HEK293 (cell line): ENCODE measurements around the gene KIF7.

Experiments
- CTCF ChIA-PET: fragments of 350-600 bp; formaldehyde crosslinking; extraction: SDS; loops from one replicate; lab custom pipeline; 2021; ENCODE audit warnings: antibody characterized with exemption; lab: Yijun Ruan, JAX
- POLR2A ChIA-PET: fragments of 300-600 bp; formaldehyde crosslinking; extraction: SDS; loops from one replicate; lab custom pipeline; 2020; ENCODE audit warnings: antibody characterized with exemption, inconsistent platforms; lab: Yijun Ruan, JAX
- H3K27ac ChIP-seq: fragments of 200-500 bp; sonication (Bioruptor generic); 2 replicates; pipeline ENCODE4 v1.5.1; 2014; ENCODE audit warnings: low read depth, low read length, control low read depth, inconsistent platforms; ENCODE audit errors: extremely low read depth
- H3K36me3 ChIP-seq, 2 experiments: fragments of 200-500 bp in 1 of 2; sonication (Bioruptor generic) in 1 of 2; 1 replicate in 1 of 2; 2 replicates in 1 of 2; pipeline ENCODE4 v1.5.1; 2014 to 2017; ENCODE audit warnings: inconsistent platforms in 2 of 2, low read length in 2 of 2; ENCODE audit not compliant: control insufficient read depth in 2 of 2, insufficient read depth in 1 of 2
- H3K4me1 ChIP-seq: fragments of 200-500 bp; sonication (Bioruptor generic); 2 replicates; pipeline ENCODE4 v1.5.1; 2014; ENCODE audit warnings: mild to moderate bottlenecking, low read length, inconsistent platforms; ENCODE audit not compliant: control insufficient read depth, insufficient read depth
- H3K4me3 ChIP-seq: 2 replicates; pipeline ENCODE4 v1.5.1; 2011; ENCODE audit warnings: low read depth, mild to moderate bottlenecking, control low read depth, low read length, moderate library complexity
- H3K9me3 ChIP-seq: fragments of 200-500 bp; sonication (Bioruptor generic); 2 replicates; pipeline ENCODE4 v1.5.1; 2014; ENCODE audit warnings: low read depth, low read length, inconsistent platforms; ENCODE audit not compliant: control insufficient read depth, insufficient read depth
- AEBP2 ChIP-seq: fragments of 450-650 bp; formaldehyde crosslinking; IDR thresholded peaks from 2 replicates; pipeline ENCODE4 v1.5.1; 2016; ENCODE audit warnings: missing biosample characterization, missing genetic modification characterization, borderline replicate concordance
- GFI1B ChIP-seq: fragments of 450-650 bp; formaldehyde crosslinking; IDR thresholded peaks from 2 replicates; pipeline ENCODE4 v1.5.1; 2016; ENCODE audit warnings: missing biosample characterization, missing genetic modification characterization
- HOXD13 ChIP-seq: sonication (generic); formaldehyde crosslinking; IDR thresholded peaks from 2 replicates; pipeline ENCODE4 v1.8.0; 2022; ENCODE audit warnings: missing genetic modification reagents, borderline replicate concordance
- KLF8 ChIP-seq: fragments of 450-650 bp; formaldehyde crosslinking; IDR thresholded peaks from 2 replicates; pipeline ENCODE4 v1.5.1; 2016; ENCODE audit warnings: missing biosample characterization, missing genetic modification characterization
- PBX3 ChIP-seq: sonication (generic); formaldehyde crosslinking; IDR thresholded peaks from 2 replicates; pipeline ENCODE4 v1.8.1; 2022; ENCODE audit warnings: mild to moderate bottlenecking, moderate library complexity, missing genetic modification reagents
- SP7 ChIP-seq: fragments of 450-650 bp; formaldehyde crosslinking; IDR thresholded peaks from 2 replicates; pipeline ENCODE4 v1.5.1; 2016; ENCODE audit warnings: missing biosample characterization, missing genetic modification characterization
- ZBTB20 ChIP-seq: fragments of 450-650 bp; formaldehyde crosslinking; IDR thresholded peaks from 2 replicates; pipeline ENCODE4 v1.5.1; 2016; ENCODE audit warnings: missing biosample characterization, missing genetic modification characterization
- ZBTB26 ChIP-seq: fragments of 450-650 bp; formaldehyde crosslinking; optimal IDR thresholded peaks from 2 replicates; pipeline ENCODE3; 2016; ENCODE audit warnings: missing biosample characterization, mild to moderate bottlenecking, missing genetic modification characterization
- ZNF112 ChIP-seq: fragments of 450-650 bp; formaldehyde crosslinking; IDR thresholded peaks from 2 replicates; pipeline ENCODE4 v1.5.0; 2017; ENCODE audit warnings: missing biosample characterization, missing genetic modification characterization
- ZNF140 ChIP-seq: fragments of 450-650 bp; formaldehyde crosslinking; IDR thresholded peaks from 2 replicates; pipeline ENCODE4 v1.5.1; 2016; ENCODE audit warnings: missing biosample characterization, missing genetic modification characterization
- ZNF169 ChIP-seq: fragments of 450-650 bp; formaldehyde crosslinking; IDR thresholded peaks from 2 replicates; pipeline ENCODE4 v1.5.1; 2016; ENCODE audit warnings: missing biosample characterization, missing genetic modification characterization
- ZNF24 ChIP-seq: fragments of 450-650 bp; formaldehyde crosslinking; IDR thresholded peaks from 2 replicates; pipeline ENCODE4 v1.5.1; 2016; ENCODE audit warnings: missing biosample characterization, missing genetic modification characterization
- ZNF324 ChIP-seq: fragments of 450-650 bp; formaldehyde crosslinking; IDR thresholded peaks from 2 replicates; pipeline ENCODE4 v1.5.1; 2016; ENCODE audit warnings: missing biosample characterization, missing genetic modification characterization
- ZNF488 ChIP-seq: fragments of 450-650 bp; formaldehyde crosslinking; IDR thresholded peaks from 2 replicates; pipeline ENCODE4 v1.5.1; 2016; ENCODE audit warnings: missing biosample characterization, missing genetic modification characterization
- ZNF558 ChIP-seq: fragments of 450-650 bp; formaldehyde crosslinking; IDR thresholded peaks from 2 replicates; pipeline ENCODE4 v1.5.1; 2016; ENCODE audit warnings: missing biosample characterization, missing genetic modification characterization
- ZNF560 ChIP-seq: fragments of 450-650 bp; formaldehyde crosslinking; IDR thresholded peaks from 2 replicates; pipeline ENCODE4 v1.5.1; 2017; ENCODE audit warnings: missing biosample characterization, missing genetic modification characterization, borderline replicate concordance
- ZNF571 ChIP-seq: fragments of 450-650 bp; formaldehyde crosslinking; IDR thresholded peaks from 2 replicates; pipeline ENCODE4 v1.5.0; 2017; ENCODE audit warnings: missing biosample characterization, missing genetic modification characterization
- ZNF707 ChIP-seq: fragments of 450-650 bp; formaldehyde crosslinking; IDR thresholded peaks from 2 replicates; pipeline ENCODE4 v1.5.1; 2016; ENCODE audit warnings: missing biosample characterization, missing genetic modification characterization
- ZSCAN30 ChIP-seq: fragments of 450-650 bp; IDR thresholded peaks from 2 replicates; pipeline ENCODE4 v1.5.1; 2018; ENCODE audit warnings: missing biosample characterization, mild to moderate bottlenecking, missing genetic modification characterization, moderate library complexity
- TF ChIP-seq, protein P1 (sequence below): fragments of 450-650 bp; formaldehyde crosslinking; IDR thresholded peaks from 2 replicates; pipeline ENCODE4 v1.5.1; 2016; ENCODE audit warnings: missing biosample characterization, missing genetic modification characterization, low read depth

Gene KIF7

GRCh38 chr15:89611317-89611716 is 44.0 kb downstream of the KIF7 start:
- peaks cover 95 to 99% of the 10 kb centered on the region in 2 experiments for H3K36me3 ChIP-seq
- no peaks in the 10 kb centered on the region for H3K4me1 ChIP-seq
- TF ChIP-seq ZNF558: peak; percentile 99
- no peak for TF ChIP-seq ZNF571
- CTCF ChIA-PET: interaction anchor here (0.5 to 2.0 kb wide), 4 partner anchors 168 to 863 kb away, joined by 3 to 8 read pairs (median 4); no protein-coding TSS in a partner anchor
- H3K27ac ChIP-seq: no peak overlapping the region
- no peaks in the 10 kb centered on the region for H3K9me3 ChIP-seq
- POLR2A ChIA-PET: interaction anchor here (5.1 kb wide), 1 partner anchor 36 kb away, joined by 19 read pairs; the partner anchor contains the start of gene TICRR
- no peak overlapping the region for H3K4me3 ChIP-seq

- Histone ChIP-seq H3K4me3 (no peak overlapping the region), H3K4me1 (no peaks in the 10 kb centered on the region), H3K27ac (no peak overlapping the region), H3K9me3 (no peaks in the 10 kb centered on the region), H3K36me3 (peaks cover 94 to 100% of the 10 kb centered on the region in 2 experiments)
- TF ChIP-seq, protein P1, sequence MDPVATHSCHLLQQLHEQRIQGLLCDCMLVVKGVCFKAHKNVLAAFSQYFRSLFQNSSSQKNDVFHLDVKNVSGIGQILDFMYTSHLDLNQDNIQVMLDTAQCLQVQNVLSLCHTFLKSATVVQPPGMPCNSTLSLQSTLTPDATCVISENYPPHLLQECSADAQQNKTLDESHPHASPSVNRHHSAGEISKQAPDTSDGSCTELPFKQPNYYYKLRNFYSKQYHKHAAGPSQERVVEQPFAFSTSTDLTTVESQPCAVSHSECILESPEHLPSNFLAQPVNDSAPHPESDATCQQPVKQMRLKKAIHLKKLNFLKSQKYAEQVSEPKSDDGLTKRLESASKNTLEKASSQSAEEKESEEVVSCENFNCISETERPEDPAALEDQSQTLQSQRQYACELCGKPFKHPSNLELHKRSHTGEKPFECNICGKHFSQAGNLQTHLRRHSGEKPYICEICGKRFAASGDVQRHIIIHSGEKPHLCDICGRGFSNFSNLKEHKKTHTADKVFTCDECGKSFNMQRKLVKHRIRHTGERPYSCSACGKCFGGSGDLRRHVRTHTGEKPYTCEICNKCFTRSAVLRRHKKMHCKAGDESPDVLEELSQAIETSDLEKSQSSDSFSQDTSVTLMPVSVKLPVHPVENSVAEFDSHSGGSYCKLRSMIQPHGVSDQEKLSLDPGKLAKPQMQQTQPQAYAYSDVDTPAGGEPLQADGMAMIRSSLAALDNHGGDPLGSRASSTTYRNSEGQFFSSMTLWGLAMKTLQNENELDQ (tag by site-specific recombination): no peak
- TF ChIP-seq ZNF560 (tag by site-specific recombination) (no peak), ZNF324 (tag by site-specific recombination) (no peak), KLF8 (tag by site-specific recombination) (no peak), ZNF112 (tag by site-specific recombination) (no peak), ZNF488 (no peak), PBX3 (no peak), SP7 (tag by site-specific recombination) (no peak), ZNF707 (tag by site-specific recombination) (no peak), ZBTB26 (tag by site-specific recombination) (no peak), AEBP2 (tag by site-specific recombination) (no peak), HOXD13 (CRISPR knock-in tag) (no peak), ZNF24 (tag by site-specific recombination) (no peak), ZBTB20 (no peak), GFI1B (tag by site-specific recombination) (no peak), ZNF169 (tag by site-specific recombination) (no peak), ZNF140 (tag by site-specific recombination) (no peak), ZSCAN30 (tag by site-specific recombination) (no peak)
- ChIA-PET POLR2A (no interaction called here), CTCF (no interaction called here)
These were observed 56.2 kb downstream of the KIF7 start for GRCh38 chr15:89599021-89599420.
